Panc1 (cell line): ENCODE data around the gene AOC3. TPM values are rescaled to one million over a fixed set of nuclear protein-coding genes. Genes with fewer than 3 reads are reported as not detected.

Experiments
- ATAC-seq: fragments of 200-7000 bp; cut with Tn5 transposase; 2 replicates; pipeline ENCODE4 v1.9.1; 2020; ENCODE audit warnings: mild to moderate bottlenecking, moderate library complexity
- BruUV-seq: library from RNA; stranded (reverse); fragments of 400-500 nt; replicated peaks from 2 replicates; lab custom pipeline; 2021; lab: Mats Ljungman, UMichigan
- CTCF ChIA-PET: fragments of 300-600 bp; sonication (Branson Sonifier 250); formaldehyde crosslinking; loops from one replicate; lab custom pipeline; 2022; ENCODE audit warnings: antibody characterized with exemption; lab: Charles Lee
- POLR2A ChIA-PET: fragments of 300-600 bp; sonication (Branson Sonifier 250); formaldehyde crosslinking; loops from one replicate; lab custom pipeline; 2022; ENCODE audit warnings: antibody characterized with exemption; lab: Charles Lee
- DNase-seq: peaks from one replicate; pipeline ENCODE4 v3.0.0-alpha.2; 2010; ENCODE audit warnings: low read depth, low spot score
- H3K27ac ChIP-seq: 2 replicates; pipeline ENCODE4 v1.5.1; 2011; ENCODE audit warnings: mild to moderate bottlenecking, low read length, inconsistent platforms
- H3K27me3 ChIP-seq: fragments of 200-500 bp; sonication (Bioruptor generic); 2 replicates; pipeline ENCODE4 v1.6.0; 2014; ENCODE audit warnings: low read length, inconsistent platforms; ENCODE audit not compliant: control insufficient read depth, insufficient read depth
- H3K36me3 ChIP-seq: fragments of 200-500 bp; sonication (Bioruptor generic); 2 replicates; pipeline ENCODE4 v1.5.1; 2014; ENCODE audit warnings: inconsistent platforms, mild to moderate bottlenecking, low read length, moderate library complexity; ENCODE audit not compliant: control insufficient read depth, insufficient read depth
- H3K4me1 ChIP-seq: 2 replicates; pipeline ENCODE4 v1.5.1; 2011; ENCODE audit warnings: inconsistent platforms, mild to moderate bottlenecking, low read length, moderate library complexity; ENCODE audit not compliant: control insufficient read depth, insufficient read depth
- H3K4me3 ChIP-seq, 2 experiments: 2 replicates each; pipeline ENCODE4 v1.5.1; 2011 to 2012; ENCODE audit warnings: low read depth in 2 of 2, low read length in 2 of 2, mild to moderate bottlenecking in 2 of 2, inconsistent platforms in 1 of 2, moderate library complexity in 1 of 2
- H3K9me3 ChIP-seq: fragments of 200-500 bp; sonication (Bioruptor generic); 2 replicates; pipeline ENCODE4 v1.5.1; 2014; ENCODE audit warnings: low read depth, mild to moderate bottlenecking, inconsistent platforms, low read length, moderate library complexity; ENCODE audit not compliant: control insufficient read depth, insufficient read depth
- CTCF ChIP-seq: fragments of 450-650 bp; IDR thresholded peaks from 2 replicates; pipeline ENCODE4 v1.5.1; 2017; ENCODE audit warnings: mild to moderate bottlenecking
- POLR2AphosphoS5 ChIP-seq: IDR thresholded peaks from 2 replicates; pipeline ENCODE4 v1.6.1; 2012; ENCODE audit warnings: mild to moderate bottlenecking, low read depth, low read length, moderate library complexity
- REST ChIP-seq, 2 experiments: IDR thresholded peaks; 2 replicates each; pipeline ENCODE4 v1.6.1; 2011 to 2012; ENCODE audit warnings: low read depth in 2 of 2, control low read depth in 1 of 2, low read length in 1 of 2, mild to moderate bottlenecking in 1 of 2, moderate library complexity in 1 of 2; ENCODE audit not compliant: insufficient read depth in 1 of 2
- SIN3A ChIP-seq: IDR thresholded peaks from 2 replicates; pipeline ENCODE4 v1.6.1; 2012; ENCODE audit warnings: low read depth, mild to moderate bottlenecking, low read length, moderate library complexity, borderline replicate concordance; ENCODE audit not compliant: insufficient read depth
- TCF7L2 ChIP-seq: IDR thresholded peaks from 2 replicates; pipeline ENCODE4 v1.6.1; 2011; ENCODE audit warnings: mild to moderate bottlenecking, low read depth, low read length, inconsistent platforms
- in situ Hi-C: cut with HindIII; loops from 2 replicates; pipeline ENCODE4 v1.10.0; 2016; ENCODE audit warnings: low sequenced_read_pairs, low pct_unique_long_range_greater_than_20kb
- intact Hi-C: fragments of 100-400 bp; cut with micrococcal nuclease; formaldehyde crosslinking; loops from one replicate; pipeline ENCODE4 v1.10.0; 2022; ENCODE audit not compliant: unreplicated experiment
- total RNA-seq: library from RNA; stranded (reverse); gene quantifications from one replicate; pipeline ENCODE4 v1.2.1, GENCODE V29; 2021; ENCODE audit not compliant: unreplicated experiment

The AOC3 gene
- total RNA-seq, 1 experiment from 2014 or later = 0.21 TPM

GRCh38 chr17:42878924-42879595 lies 28.1 kb downstream of the AOC3 start:
- H3K36me3 ChIP-seq = no peaks in the 10 kb centered on the region
- no TSS peak for BruUV-seq
- ChIA-PET POLR2A (interaction anchor here (0.7 kb wide), 1 partner anchor 85 kb away, joined by 3 read pairs; the partner anchor contains the start of gene AARSD1), CTCF (no interaction called here)
- no peaks in the 10 kb centered on the region for H3K9me3 ChIP-seq
- H3K27me3 ChIP-seq = no peaks in the 10 kb centered on the region
- no peak for DNase-seq
- in situ Hi-C loops = no loop called here
- TF ChIP-seq CTCF (no peak), TCF7L2 (no peak), POLR2AphosphoS5 (no peak), SIN3A (no peak), REST (IDR thresholded peaks at IDR 0.05; ENCODE audit: insufficient read depth in 1 of 2, low read depth in 2 of 2, low read length in 1 of 2) (no peak)
- no peak overlapping the region for H3K27ac ChIP-seq
- intact Hi-C loops = no loop called here
- no peak overlapping the region for H3K4me3 ChIP-seq
- ATAC-seq = no peak
- H3K4me1 ChIP-seq = no peaks in the 10 kb centered on the region

- Histone ChIP-seq H3K27ac (no peak overlapping the region), H3K36me3 (no peaks in the 10 kb centered on the region), H3K4me1 (no peaks in the 10 kb centered on the region), H3K9me3 (no peaks in the 10 kb centered on the region), H3K27me3 (no peaks in the 10 kb centered on the region), H3K4me3 (no peak overlapping the region)
- ChIA-PET POLR2A (interaction anchor here (0.7 kb wide), 1 partner anchor 84 kb away, joined by 3 read pairs; the partner anchor contains the start of gene AARSD1), CTCF (no interaction called here)
- intact Hi-C loops (no loop called here), in situ Hi-C loops (no loop called here)
- no peak for DNase-seq
- ATAC-seq = no peak
- TF ChIP-seq TCF7L2 (no peak), SIN3A (no peak), CTCF (no peak)
- no TSS peak for BruUV-seq
Measured at GRCh38 chr17:42879596-42879985, 28.6 kb downstream of the AOC3 start.
